Activated B cell treated with CpG ODN at 0.5 μM for 24 hours (primary cell): Measurements from ENCODE around the gene CDKN1B. TPM values are rescaled to one million over a fixed set of nuclear protein-coding genes. Genes with fewer than 3 reads are reported as not detected.

Experiments
- ATAC-seq: fragments of 200-7000 bp; cut with Tn5 transposase; one replicate; pipeline ENCODE4 v1.10.0; 2021; ENCODE audit warnings: low read depth, mild to moderate bottlenecking, moderate library complexity
- CTCF ChIA-PET: fragments of 350-600 bp; sonication (Branson Sonifier 250); formaldehyde crosslinking; loops from one replicate; lab custom pipeline; 2021; ENCODE audit warnings: antibody characterized with exemption; lab: Charles Lee
- POLR2A ChIA-PET: fragments of 350-600 bp; sonication (Branson Sonifier 250); formaldehyde crosslinking; loops from one replicate; lab custom pipeline; 2021; ENCODE audit warnings: antibody characterized with exemption; lab: Charles Lee
- DNase-seq: peaks from one replicate; pipeline ENCODE4 v3.0.0; 2022
- H3K27ac Mint-ChIP-seq: one replicate; pipeline ENCODE4 v1.8.0; 2020; ENCODE audit warnings: mixed read lengths
- H3K27me3 Mint-ChIP-seq: one replicate; pipeline ENCODE4 v1.8.0; 2021; ENCODE audit warnings: mixed read lengths
- H3K36me3 Mint-ChIP-seq: one replicate; pipeline ENCODE4 v1.8.0; 2021; ENCODE audit warnings: low read depth, mixed read lengths
- H3K4me1 Mint-ChIP-seq: one replicate; pipeline ENCODE4 v1.8.0; 2021; ENCODE audit warnings: mixed read lengths
- H3K4me3 Mint-ChIP-seq: one replicate; pipeline ENCODE4 v1.8.0; 2020; ENCODE audit warnings: mild to moderate bottlenecking, mixed read lengths
- H3K9me3 Mint-ChIP-seq: one replicate; pipeline ENCODE4 v1.8.0; 2020; ENCODE audit warnings: mixed read lengths
- CTCF ChIP-seq: fragments of 200-600 bp; IDR thresholded peaks from one replicate; pipeline ENCODE4 v1.8.0; 2022; ENCODE audit warnings: antibody characterized with exemption, mild to moderate bottlenecking
- intact Hi-C: fragments of 100-400 bp; cut with micrococcal nuclease; formaldehyde crosslinking; loops from one replicate; pipeline ENCODE4 v1.15.1; 2024
- total RNA-seq: library from RNA; stranded (reverse); gene quantifications from 2 replicates; pipeline ENCODE4 v1.2.3, GENCODE V29; 2022

Gene CDKN1B
- total RNA-seq, 1 donor from 2014 or later = 56.6 TPM

GRCh38 chr12:12726555-12727093 lies 9.5 kb downstream of the CDKN1B start:
- ChIA-PET POLR2A (interaction anchor here (1.6 to 15.4 kb wide), 5 partner anchors 10 to 369 kb away, joined by 8 to 389 read pairs (median 70); partner anchors contain the start of genes BORCS5, CDKN1B and CREBL2), CTCF (interaction anchor here (0.8 to 3.5 kb wide), 2 partner anchors 10 to 12 kb away, joined by 3 to 40 read pairs; no protein-coding TSS in a partner anchor)
- Mint-ChIP-seq H3K36me3 (peaks cover 25% of the 10 kb centered on the region), H3K27ac (peak overlapping the region; percentile 97), H3K4me1 (peaks cover 32% of the 10 kb centered on the region), H3K27me3 (no peaks in the 10 kb centered on the region), H3K4me3 (peak overlapping the region; percentile 97), H3K9me3 (no peaks in the 10 kb centered on the region)
- no peak for DNase-seq
- no peak for ATAC-seq
- intact Hi-C loops = loop anchor here (5.0 kb wide), 2 partner anchors 889 to 1636 kb away; no protein-coding TSS in a partner anchor
- no peak for TF ChIP-seq CTCF

- no peak for ATAC-seq
- no peaks in the 10 kb centered on the region for H3K9me3 Mint-ChIP-seq
- no peak overlapping the region for H3K27ac Mint-ChIP-seq
- H3K36me3 Mint-ChIP-seq = peaks cover 11% of the 10 kb centered on the region
- POLR2A ChIA-PET = no interaction called here
- no peak for DNase-seq
- H3K27me3 Mint-ChIP-seq = no peaks in the 10 kb centered on the region
- no peak overlapping the region for H3K4me3 Mint-ChIP-seq
- peaks cover 12% of the 10 kb centered on the region for H3K4me1 Mint-ChIP-seq
- intact Hi-C loops = loop anchor here (10.0 kb wide), 1 partner anchor 696 kb away; no protein-coding TSS in a partner anchor
- TF ChIP-seq CTCF = no peak
- CTCF ChIA-PET = no interaction called here
Observed at GRCh38 chr12:12731178-12731577, 14.0 kb downstream of the CDKN1B start.

GRCh38 chr12:12731785-12732184 lies 14.6 kb downstream of the CDKN1B start:
- peaks cover 11% of the 10 kb centered on the region for H3K4me1 Mint-ChIP-seq
- ATAC-seq (no peak), DNase-seq (no peak)
- CTCF ChIA-PET = no interaction called here
- POLR2A ChIA-PET = no interaction called here
- no peaks in the 10 kb centered on the region for H3K27me3 Mint-ChIP-seq
- intact Hi-C loops = loop anchor here (10.0 kb wide), 1 partner anchor 697 kb away; no protein-coding TSS in a partner anchor
- H3K4me3 Mint-ChIP-seq = no peak overlapping the region
- no peak overlapping the region for H3K27ac Mint-ChIP-seq
- no peak for TF ChIP-seq CTCF
- no peaks in the 10 kb centered on the region for H3K9me3 Mint-ChIP-seq
- H3K36me3 Mint-ChIP-seq = peaks cover 11% of the 10 kb centered on the region

- Mint-ChIP-seq H3K4me1 (peaks cover 18% of the 10 kb centered on the region), H3K36me3 (peaks cover 8% of the 10 kb centered on the region), H3K27ac (no peak overlapping the region), H3K4me3 (no peak overlapping the region), H3K27me3 (no peaks in the 10 kb centered on the region), H3K9me3 (no peaks in the 10 kb centered on the region)
- ChIA-PET POLR2A (interaction anchor here (0.7 kb wide), 3 partner anchors 18 to 54 kb away, joined by 3 to 5 read pairs (median 4); no protein-coding TSS in a partner anchor), CTCF (no interaction called here)
- DNase-seq (no peak), ATAC-seq (no peak)
- intact Hi-C loops = loop anchor here (10.0 kb wide), 1 partner anchor 698 kb away; no protein-coding TSS in a partner anchor
- no peak for TF ChIP-seq CTCF
Observed at GRCh38 chr12:12733118-12733517, 15.9 kb downstream of the CDKN1B start.

- Mint-ChIP-seq H3K27ac (no peak overlapping the region), H3K36me3 (peaks cover 4% of the 10 kb centered on the region), H3K4me3 (no peak overlapping the region), H3K27me3 (no peaks in the 10 kb centered on the region), H3K9me3 (no peaks in the 10 kb centered on the region), H3K4me1 (peaks cover 13% of the 10 kb centered on the region)
- CTCF ChIA-PET = interaction anchor here (4.2 kb wide), 1 partner anchor 89 kb away, joined by 129 read pairs; no protein-coding TSS in a partner anchor
- intact Hi-C loops = loop anchor here (10.0 kb wide), 1 partner anchor 699 kb away; no protein-coding TSS in a partner anchor
- no peak for TF ChIP-seq CTCF
- no peak for ATAC-seq
- no peak for DNase-seq
- POLR2A ChIA-PET = interaction anchor here (1.0 to 1.9 kb wide), 4 partner anchors 8 to 37 kb away, joined by 5 to 9 read pairs (median 6); no protein-coding TSS in a partner anchor
Observed at GRCh38 chr12:12734054-12734453, 16.9 kb downstream of the CDKN1B start.
